Measurements from ENCODE around the gene TRAF3IP3. TPM values are rescaled to one million over a fixed set of nuclear protein-coding genes. Genes with fewer than 3 reads are reported as not detected.
A peak's percentile ranks its signal among the peaks of the same experiment; 100 is the strongest.

The TRAF3IP3 gene
- total RNA-seq, 3 donors from 2014 or later, result 3.6 to 4.6 (median 4.4) TPM

DNA sequence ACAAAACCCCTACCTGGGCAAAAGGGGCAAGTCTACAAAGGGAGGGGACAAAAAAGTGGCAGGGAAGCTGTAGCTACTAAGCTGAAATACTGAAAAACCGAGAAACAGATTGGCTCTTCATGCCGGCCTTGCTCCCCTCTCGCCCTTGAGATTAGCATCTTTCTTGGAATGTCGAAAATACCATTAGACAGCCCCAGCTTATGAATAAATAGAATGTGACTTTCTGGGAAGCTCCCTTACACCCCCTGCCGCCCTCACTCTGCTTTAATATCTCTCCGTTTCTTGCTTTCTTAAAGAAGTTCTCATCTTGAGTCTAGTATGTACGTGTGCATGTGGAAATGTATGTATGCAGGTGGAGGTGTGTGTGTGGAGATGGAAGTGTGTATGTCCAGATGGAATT lies 14.1 kb downstream of the TRAF3IP3 start:
- DNase-seq (ENCODE audit: low spot score in 2 of 2), result no peak
- Histone ChIP-seq H3K4me1 (peaks cover 0 to 8% of the 10 kb centered on the region in 2 donors), H3K27ac (peak overlapping the region; percentile 77 to 84)

GRCh38 chr1:209770636-209771415 lies 15.0 kb downstream of the TRAF3IP3 start:
- H3K36me3 ChIP-seq, result no peaks in the 10 kb centered on the region
- H3K4me3 ChIP-seq, result no peak overlapping the region
- no peaks in the 10 kb centered on the region for H3K9me3 ChIP-seq
- peaks cover 0 to 8% of the 10 kb centered on the region in 2 donors for H3K4me1 ChIP-seq
- H3K27ac ChIP-seq, result no peak overlapping the region
- intact Hi-C loops (cut with DNase I; ENCODE audit: low total_unique reads), result no loop called here
- H3K27me3 ChIP-seq, result no peaks in the 10 kb centered on the region
- no peak for TF ChIP-seq POLR2AphosphoS5 (IDR thresholded peaks at IDR 0.05)
- TF ChIP-seq CTCF (IDR thresholded peaks at IDR 0.05), result no peak
- TF ChIP-seq POLR2A (IDR thresholded peaks at IDR 0.05), result no peak
- no peak for DNase-seq (ENCODE audit: low spot score in 2 of 2)

More for the DNA sequence above, 14.1 kb downstream of the TRAF3IP3 start:
- Histone ChIP-seq H3K4me3 (peak overlapping the region in 2 of 3 donors; percentile 14 to 41), H3K9me3 (no peaks in the 10 kb centered on the region), H3K27me3 (no peaks in the 10 kb centered on the region), H3K36me3 (no peaks in the 10 kb centered on the region)
- intact Hi-C loops (cut with DNase I; ENCODE audit: low total_unique reads), result no loop called here
- TF ChIP-seq POLR2AphosphoS5 (IDR thresholded peaks at IDR 0.05), result no peak
- no peak for TF ChIP-seq CTCF (IDR thresholded peaks at IDR 0.05)
- TF ChIP-seq POLR2A (IDR thresholded peaks at IDR 0.05), result no peak

DNA sequence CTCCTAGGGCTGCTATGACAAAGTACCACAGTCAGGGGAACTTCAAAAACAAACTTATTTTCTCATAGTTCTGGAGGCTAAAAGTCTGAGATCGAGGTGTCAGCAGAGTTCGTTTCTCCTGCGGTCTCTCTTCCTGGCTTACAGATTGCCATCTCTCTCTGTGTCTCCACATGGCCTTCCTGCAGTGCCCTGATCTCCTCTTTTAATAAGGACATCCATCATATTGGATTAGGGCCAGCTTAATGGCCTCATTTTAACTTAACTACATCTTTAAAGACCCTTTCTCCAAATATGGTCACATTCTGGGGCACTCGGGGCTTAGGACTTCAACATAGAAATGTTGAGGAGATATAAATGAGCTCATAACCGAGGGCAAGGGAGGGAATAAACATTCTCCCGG lies 16.3 kb downstream of the TRAF3IP3 start:
- intact Hi-C loops (cut with DNase I; ENCODE audit: low total_unique reads), result no loop called here
- Histone ChIP-seq H3K36me3 (no peaks in the 10 kb centered on the region), H3K4me1 (peaks cover 0 to 8% of the 10 kb centered on the region in 2 donors), H3K27me3 (no peaks in the 10 kb centered on the region), H3K9me3 (no peaks in the 10 kb centered on the region), H3K27ac (no peak overlapping the region), H3K4me3 (no peak overlapping the region)
- TF ChIP-seq POLR2AphosphoS5 (IDR thresholded peaks at IDR 0.05) (no peak), POLR2A (IDR thresholded peaks at IDR 0.05) (no peak), CTCF (IDR thresholded peaks at IDR 0.05) (no peak)
- no peak for DNase-seq (ENCODE audit: low spot score in 2 of 2)

- Histone ChIP-seq H3K36me3 (no peaks in the 10 kb centered on the region), H3K4me3 (no peak overlapping the region), H3K27ac (no peak overlapping the region), H3K4me1 (peaks cover 0 to 5% of the 10 kb centered on the region in 2 donors), H3K27me3 (no peaks in the 10 kb centered on the region), H3K9me3 (no peaks in the 10 kb centered on the region)
- TF ChIP-seq POLR2AphosphoS5 (IDR thresholded peaks at IDR 0.05) (no peak), CTCF (IDR thresholded peaks at IDR 0.05) (no peak), POLR2A (IDR thresholded peaks at IDR 0.05) (no peak)
- intact Hi-C loops (cut with DNase I; ENCODE audit: low total_unique reads), result no loop called here
- DNase-seq (ENCODE audit: low spot score in 2 of 2), result no peak
These were observed 18.7 kb downstream of the TRAF3IP3 start for GRCh38 chr1:209774592-209774991.

DNA sequence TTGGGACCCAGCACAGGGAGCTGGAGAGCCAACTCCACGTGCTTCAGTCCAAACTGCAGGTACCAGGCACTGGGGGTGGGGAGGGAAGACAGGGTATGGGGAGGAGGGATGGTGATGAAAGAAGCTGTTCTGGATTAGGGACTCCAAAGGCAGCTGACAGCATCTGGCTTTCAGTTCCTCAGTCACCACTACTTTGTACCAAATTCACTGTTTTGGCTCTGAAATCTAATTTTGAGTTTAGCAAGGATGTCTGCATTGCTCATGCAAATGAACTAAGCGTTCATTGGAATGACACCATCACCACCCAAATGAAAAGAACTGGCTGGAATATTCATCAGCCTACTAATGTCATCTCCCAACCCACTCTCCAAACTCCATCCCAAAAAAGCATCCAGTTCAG lies 19.8 kb downstream of the TRAF3IP3 start:
- no peak overlapping the region for H3K27ac ChIP-seq
- H3K9me3 ChIP-seq, result no peaks in the 10 kb centered on the region
- no peaks in the 10 kb centered on the region for H3K4me1 ChIP-seq
- no peaks in the 10 kb centered on the region for H3K27me3 ChIP-seq
- no peak for DNase-seq (ENCODE audit: low spot score in 2 of 2)
- no peak overlapping the region for H3K4me3 ChIP-seq
- no peak for TF ChIP-seq CTCF (IDR thresholded peaks at IDR 0.05)
- no peak for TF ChIP-seq POLR2AphosphoS5 (IDR thresholded peaks at IDR 0.05)
- no peak for TF ChIP-seq POLR2A (IDR thresholded peaks at IDR 0.05)
- intact Hi-C loops (cut with DNase I; ENCODE audit: low total_unique reads), result no loop called here
- no peaks in the 10 kb centered on the region for H3K36me3 ChIP-seq
